OCI-LY7 (cell line): ENCODE results near the gene ASB2. TPM values are rescaled to one million over a fixed set of nuclear protein-coding genes. Genes with fewer than 3 reads are reported as not detected.

Experiments used
- BruUV-seq: library from RNA; stranded (reverse); fragments of 400-500 nt; replicated peaks from 2 replicates; lab custom pipeline; 2021; lab: Mats Ljungman, UMichigan
- CTCF ChIA-PET: fragments of 300-600 bp; sonication (Branson Sonifier 250); formaldehyde crosslinking; loops from one replicate; lab custom pipeline; 2022; ENCODE audit warnings: antibody characterized with exemption; ENCODE audit not compliant: unreplicated experiment; lab: Charles Lee
- POLR2A ChIA-PET: fragments of 300-600 bp; sonication (Branson Sonifier 250); formaldehyde crosslinking; loops from one replicate; lab custom pipeline; 2022; ENCODE audit warnings: antibody characterized with exemption; lab: Charles Lee
- DNase-seq: peaks from one replicate; pipeline ENCODE4 v3.0.0-alpha.2; 2015; ENCODE audit warnings: low spot score
- H2AFZ ChIP-seq: fragments of 200-600 bp; sonication (generic), shearing (Covaris generic); 2 replicates; pipeline ENCODE4 v1.6.1; 2014; ENCODE audit warnings: mild to moderate bottlenecking, antibody characterized with exemption, low read length, moderate library complexity
- H3K27ac ChIP-seq: fragments of 200-600 bp; sonication (generic); 2 replicates; pipeline ENCODE4 v1.5.1; 2014; ENCODE audit warnings: mixed run types, low read depth, mild to moderate bottlenecking, moderate library complexity, low read length, inconsistent platforms; ENCODE audit not compliant: poor library complexity, severe bottlenecking
- H3K36me3 ChIP-seq: fragments of 200-600 bp; sonication (generic); 2 replicates; pipeline ENCODE4 v1.6.1; 2014; ENCODE audit warnings: mild to moderate bottlenecking, antibody characterized with exemption, low read length, moderate library complexity, mixed read lengths; ENCODE audit not compliant: insufficient read depth
- H3K4me1 ChIP-seq: fragments of 200-600 bp; sonication (generic); 2 replicates; pipeline ENCODE4 v1.5.1; 2014; ENCODE audit warnings: mild to moderate bottlenecking, low read length; ENCODE audit not compliant: insufficient read depth, poor library complexity, severe bottlenecking
- H3K4me2 ChIP-seq: fragments of 200-600 bp; sonication (generic); 2 replicates; pipeline ENCODE4 v1.6.1; 2014; ENCODE audit warnings: mild to moderate bottlenecking, low read length
- H3K4me3 ChIP-seq: fragments of 200-600 bp; sonication (generic); 2 replicates; pipeline ENCODE4 v1.5.1; 2014; ENCODE audit warnings: mild to moderate bottlenecking, low read depth, low read length; ENCODE audit not compliant: poor library complexity, severe bottlenecking
- H3K79me2 ChIP-seq: fragments of 200-600 bp; sonication (generic); 2 replicates; pipeline ENCODE4 v1.6.1; 2016; ENCODE audit warnings: low read depth, mild to moderate bottlenecking, low read length, moderate library complexity, mixed read lengths; ENCODE audit not compliant: insufficient read depth
- H3K9me2 ChIP-seq: fragments of 200-600 bp; sonication (generic); 2 replicates; pipeline ENCODE4 v1.6.1; 2016; ENCODE audit warnings: mild to moderate bottlenecking, low read length, mixed read lengths; ENCODE audit not compliant: insufficient read depth
- H3K9me3 ChIP-seq: fragments of 200-600 bp; sonication (generic); 2 replicates; pipeline ENCODE4 v1.6.1; 2014; ENCODE audit warnings: mild to moderate bottlenecking, mixed run types, low read length, mixed read lengths
- H4K20me1 ChIP-seq: fragments of 200-600 bp; sonication (generic); 2 replicates; pipeline ENCODE4 v1.6.1; 2014; ENCODE audit warnings: mild to moderate bottlenecking, antibody characterized with exemption, low read length, moderate library complexity, mixed read lengths; ENCODE audit not compliant: insufficient read depth
- CTCF ChIP-seq: fragments of 200-600 bp; sonication (generic); conservative IDR thresholded peaks from 2 replicates; pipeline ENCODE4 v1.5.1; 2014; ENCODE audit warnings: mild to moderate bottlenecking, antibody characterized with exemption, low read length, moderate library complexity, mixed read lengths
- EZH2phosphoT487 ChIP-seq: fragments of 200-600 bp; sonication (generic); IDR thresholded peaks from 2 replicates; pipeline ENCODE4 v1.6.1; 2018; ENCODE audit warnings: low read depth, borderline replicate concordance, mild to moderate bottlenecking, mixed run types, antibody characterized with exemption, low read length, moderate library complexity, mixed read lengths
- intact Hi-C: fragments of 100-400 bp; cut with micrococcal nuclease; formaldehyde crosslinking; loops from one replicate; pipeline ENCODE4 v1.10.0; 2022; ENCODE audit not compliant: unreplicated experiment
- total RNA-seq, 2 experiments: library from RNA; depleted of rRNA in 1 of 2; stranded (reverse); fragments of >200 nt in 1 of 2; shearing (Covaris generic) in 1 of 2; gene quantifications; 2 replicates each; pipeline ENCODE4 v1.2.3, GENCODE V29; 2014 to 2022

The ASB2 gene
- total RNA-seq, 2 experiments from 2014 or later, result 21.7 to 23.6 TPM

DNA sequence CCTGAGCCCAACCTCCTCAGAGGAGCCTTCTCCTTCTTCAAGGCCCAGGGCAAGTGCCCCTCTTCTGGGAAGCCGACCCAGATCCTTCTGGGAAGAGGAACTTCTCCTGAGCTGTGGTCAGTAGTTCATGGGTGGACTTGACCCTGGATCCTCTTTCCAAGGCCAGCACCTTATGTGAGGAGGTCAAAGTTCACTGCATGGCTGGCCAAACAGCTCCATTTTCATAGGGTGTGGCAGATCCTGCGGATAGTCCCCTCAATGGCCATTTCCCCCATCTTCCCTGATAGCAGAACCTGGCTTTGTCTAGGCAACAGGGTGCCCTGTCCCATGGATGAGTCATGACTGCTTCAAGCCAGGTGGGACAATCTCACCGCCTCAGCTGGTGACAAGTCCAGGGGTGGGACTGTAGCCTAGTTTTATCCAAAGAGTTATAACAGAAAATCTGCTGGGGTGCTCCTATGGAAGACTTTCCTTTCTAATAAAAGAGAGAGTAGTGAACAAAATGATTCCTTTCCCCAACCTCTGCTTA, 10.4 kb downstream of the ASB2 start:
- ChIA-PET POLR2A (interaction anchor here (1.0 to 3.6 kb wide), 2 partner anchors 11 to 12 kb away, joined by 5 to 14 read pairs; no protein-coding TSS in a partner anchor), CTCF (interaction anchor here (1.8 kb wide), 1 partner anchor 26 kb away, joined by 5 read pairs; no protein-coding TSS in a partner anchor)
- TF ChIP-seq CTCF, result no peak
- TF ChIP-seq EZH2phosphoT487, result no peak
- no peaks in the 10 kb centered on the region for H4K20me1 ChIP-seq
- H3K4me2 ChIP-seq, result no peak overlapping the region
- intact Hi-C loops, result loop anchor here (10.0 kb wide), 1 partner anchor 761 kb away; the partner anchor contains the start of genes GON7 and UBR7
- no peaks in the 10 kb centered on the region for H3K36me3 ChIP-seq
- DNase-seq, result no peak
- H2AFZ ChIP-seq, result no peak overlapping the region
- H3K4me3 ChIP-seq, result no peak overlapping the region
- H3K27ac ChIP-seq, result no peak overlapping the region
- no peaks in the 10 kb centered on the region for H3K9me2 ChIP-seq
- H3K4me1 ChIP-seq, result peaks cover 81% of the 10 kb centered on the region
- no peaks in the 10 kb centered on the region for H3K9me3 ChIP-seq
- H3K79me2 ChIP-seq, result no peaks in the 10 kb centered on the region
- BruUV-seq, result no TSS peak

GRCh38 chr14:93965287-93965821, 11.0 kb downstream of the ASB2 start:
- Histone ChIP-seq H3K4me3 (no peak overlapping the region), H3K4me2 (no peak overlapping the region), H3K4me1 (peaks cover 81% of the 10 kb centered on the region), H3K9me2 (no peaks in the 10 kb centered on the region), H3K36me3 (no peaks in the 10 kb centered on the region), H3K9me3 (no peaks in the 10 kb centered on the region), H4K20me1 (no peaks in the 10 kb centered on the region), H3K27ac (no peak overlapping the region), H2AFZ (no peak overlapping the region), H3K79me2 (no peaks in the 10 kb centered on the region)
- intact Hi-C loops, result loop anchor here (10.0 kb wide), 1 partner anchor 761 kb away; the partner anchor contains the start of genes GON7 and UBR7
- TF ChIP-seq CTCF, result no peak
- TF ChIP-seq EZH2phosphoT487, result no peak
- BruUV-seq, result no TSS peak
- ChIA-PET CTCF (interaction anchor here (1.8 kb wide), 1 partner anchor 25 kb away, joined by 5 read pairs; no protein-coding TSS in a partner anchor), POLR2A (interaction anchor here (1.0 to 3.6 kb wide), 2 partner anchors 10 to 13 kb away, joined by 5 to 14 read pairs; no protein-coding TSS in a partner anchor)
- no peak for DNase-seq
